ENCODE data around the gene SMCO2. TPM values are rescaled to one million over a fixed set of nuclear protein-coding genes. Genes with fewer than 3 reads are reported as not detected.

SMCO2 gene
- total and polyA plus RNA-seq, 10 of the 15 experiments (the other 5 are each of a cell fraction or from before 2014, with no cell fraction given), result 0.11 to 2.3 (median 0.67) TPM

- TF ChIP-seq MLLT1 (IDR thresholded peaks at IDR 0.05), result no peak
- no peak for TF ChIP-seq NFYB (IDR thresholded peaks at IDR 0.05; ENCODE audit: insufficient read depth, low read depth, low read length)
Measured at GRCh38 chr12:27535318-27535717, 88.8 kb downstream of the SMCO2 start (continued).

DNA sequence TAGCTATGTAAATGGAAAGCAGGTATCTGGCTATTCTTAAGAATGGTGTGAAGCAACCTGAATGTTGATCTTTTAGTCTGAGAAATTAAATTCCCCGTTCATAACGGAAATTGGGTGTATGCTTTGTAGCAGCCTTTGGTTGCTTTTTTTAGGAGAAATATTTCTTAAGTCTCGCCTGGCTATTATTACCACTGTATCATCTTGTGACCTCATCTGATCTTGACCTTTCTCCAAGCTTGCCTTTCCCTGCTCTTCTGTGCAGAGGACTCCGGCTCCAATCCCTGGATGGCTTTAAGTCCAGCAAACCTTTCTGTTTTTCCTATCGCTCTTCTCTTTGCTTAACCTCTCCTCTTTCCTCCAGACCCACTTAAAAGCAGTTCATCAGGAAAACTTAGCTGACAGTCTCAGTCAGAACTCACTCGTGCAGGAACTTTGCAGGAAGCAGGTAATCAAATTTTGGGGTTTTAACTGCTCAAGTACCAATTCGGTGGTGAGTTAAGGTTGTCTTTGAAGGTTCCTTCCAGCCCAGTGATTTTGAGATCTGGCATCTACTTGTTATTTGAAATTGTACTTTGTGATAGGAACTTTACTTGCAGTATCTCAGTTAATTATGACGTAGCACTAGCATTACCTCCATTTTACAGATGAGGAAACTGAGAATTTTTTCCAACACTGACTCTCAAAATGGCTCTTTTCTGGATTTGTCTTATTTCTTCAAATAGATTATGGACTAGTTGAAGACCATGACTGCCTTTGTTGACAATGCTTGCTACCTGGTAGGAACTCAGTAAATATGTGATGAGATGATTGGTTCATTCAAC lies 91.5 kb downstream of the SMCO2 start:
- Histone ChIP-seq H3K4me1 (ENCODE audit: control insufficient read depth, insufficient read depth, low read length) (peaks cover 43% of the 10 kb centered on the region), H3K9ac (ENCODE audit: control insufficient read depth, insufficient read depth, low read length) (no peak overlapping the region), H3K79me2 (ENCODE audit: control insufficient read depth, insufficient read depth, low read length) (peaks cover 24% of the 10 kb centered on the region), H4K20me1 (ENCODE audit: control insufficient read depth, insufficient read depth) (no peaks in the 10 kb centered on the region), H3K9me3 (replicated peaks; ENCODE audit: control insufficient read depth, insufficient read depth, low read length) (no peaks in the 10 kb centered on the region; the same call in 2 of the 3 replicates), H3K27me3 (replicated peaks in 1 of 2; ENCODE audit: control insufficient read depth in 2 of 2, insufficient read depth in 2 of 2, low read length in 1 of 2) (no peaks in the 10 kb centered on the region), H2AFZ (ENCODE audit: control insufficient read depth, low read depth, low read length) (no peak overlapping the region), H3K4me3 (no peak overlapping the region), H3K27ac (ENCODE audit: control insufficient read depth, insufficient read depth) (no peak overlapping the region), H3K36me3 (ENCODE audit: control insufficient read depth in 2 of 2, insufficient read depth in 2 of 2, low read length in 1 of 2) (no peaks in the 10 kb centered on the region), H3K4me2 (ENCODE audit: control insufficient read depth, insufficient read depth) (peak overlapping the region; percentile 70)
- CTCF ChIA-PET, result no interaction called here
- intact Hi-C loops (cut with micrococcal nuclease; ENCODE audit: unreplicated experiment) (no loop called here), in situ Hi-C loops (cut with MboI) (no loop called here)
- RAD21 ChIA-PET (ENCODE audit: unreplicated experiment), result interaction anchor here (1.2 to 1.8 kb wide), 2 partner anchors 14 to 15 kb away, joined by 3 to 5 read pairs; partner anchors contain the start of gene PPFIBP1
- DNase-seq (ENCODE audit: low read depth, low spot score) (no peak), ATAC-seq (no peak), FAIRE-seq (peak; percentile 66)
- no TSS peak for BruUV-seq (replicated peaks)
- SMC1A ChIA-PET (ENCODE audit: uncharacterized antibody, unreplicated experiment), result interaction anchor here (1.3 to 2.4 kb wide), 3 partner anchors 8 to 14 kb away, joined by 4 to 6 read pairs (median 5); partner anchors contain the start of gene PPFIBP1
- 0 out of 3 replicates have a peak, but pooled peaks have one; percentile 26 for TF ChIP-seq POU2F2 (IDR thresholded peaks at IDR 0.05; ENCODE audit: borderline replicate concordance, low read depth, low read length)
- peak; percentile 29 to 51; a peak in 2 of 4 replicates for TF ChIP-seq BHLHE40 (IDR thresholded peaks at IDR 0.05; ENCODE audit: borderline replicate concordance in 1 of 2, low read depth in 2 of 2, low read length in 1 of 2)
- TF ChIP-seq CREM (IDR thresholded peaks at IDR 0.05; ENCODE audit: low read depth), result no peak
- TF ChIP-seq ZNF24 (IDR thresholded peaks at IDR 0.05), result no peak
- TF ChIP-seq RUNX3 (IDR thresholded peaks at IDR 0.05; ENCODE audit: low read length), result peak; percentile 69
- 37% methylated on average over 8 of the region's 8 CpGs for WGBS (ENCODE audit: insufficient coverage, insufficient replicate concordance, low lambda C conversion rate, missing lambda C conversion rate)
- POLR2A ChIA-PET, result interaction anchor here (0.7 kb wide), 1 partner anchor 96 kb away, joined by 4 read pairs; no protein-coding TSS in a partner anchor

All from GM12878 (cell line).